ENCODE measurements around the gene PAPOLB. TPM values are rescaled to one million over a fixed set of nuclear protein-coding genes. Genes with fewer than 3 reads are reported as not detected.
A peak's percentile ranks its signal among the peaks of the same experiment; 100 is the strongest.

Gene PAPOLB
- total and polyA plus RNA-seq, 7 donors, result 0.01 to 0.11 TPM; not detected in 5

DNA sequence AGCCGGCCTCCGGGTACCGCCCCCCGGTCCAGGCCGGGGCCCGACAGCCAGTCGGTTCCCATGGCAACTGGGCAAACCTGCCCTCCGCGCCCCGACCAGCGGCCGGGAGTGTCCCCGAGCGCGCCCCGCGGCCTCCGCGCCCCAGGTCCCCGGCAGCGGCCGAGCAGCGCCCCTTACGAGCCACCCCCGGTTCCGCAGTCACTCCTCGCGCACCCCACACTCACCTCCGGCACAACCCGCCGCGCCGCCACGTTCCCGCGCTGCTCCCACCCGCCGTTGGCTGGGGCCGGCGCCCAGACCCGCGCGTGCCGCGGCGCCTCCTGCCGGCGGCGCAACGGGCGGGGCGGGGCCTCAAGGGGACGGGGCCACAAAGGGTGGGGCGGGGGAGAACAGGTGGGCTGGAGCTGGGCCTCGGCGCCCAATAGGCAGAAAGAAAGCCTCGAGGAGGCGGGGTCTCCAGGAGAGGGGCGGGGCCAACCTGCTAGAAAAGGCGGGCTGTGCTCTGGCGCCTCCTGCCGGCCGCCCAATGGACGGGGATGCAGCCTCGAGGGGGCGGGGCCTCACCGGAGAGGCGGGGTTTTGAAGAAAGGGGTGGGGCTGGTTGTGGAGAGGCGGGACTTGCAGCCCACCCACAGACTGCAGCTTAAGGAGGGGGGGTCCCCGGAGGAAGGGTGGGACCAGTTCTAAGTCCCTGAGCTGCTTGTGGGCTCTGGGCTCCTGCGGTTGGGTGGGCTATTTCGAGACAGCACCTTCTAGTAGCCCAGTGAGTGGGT is 21.7 kb upstream of the PAPOLB start, which contains the start of gene RADIL:
Gene RADIL (minus strand): TSS at position 345 of the 773 bp plus-strand sequence. CDS start 5,577 bp downstream, outside the sequence.
- TF ChIP-seq, protein P1, sequence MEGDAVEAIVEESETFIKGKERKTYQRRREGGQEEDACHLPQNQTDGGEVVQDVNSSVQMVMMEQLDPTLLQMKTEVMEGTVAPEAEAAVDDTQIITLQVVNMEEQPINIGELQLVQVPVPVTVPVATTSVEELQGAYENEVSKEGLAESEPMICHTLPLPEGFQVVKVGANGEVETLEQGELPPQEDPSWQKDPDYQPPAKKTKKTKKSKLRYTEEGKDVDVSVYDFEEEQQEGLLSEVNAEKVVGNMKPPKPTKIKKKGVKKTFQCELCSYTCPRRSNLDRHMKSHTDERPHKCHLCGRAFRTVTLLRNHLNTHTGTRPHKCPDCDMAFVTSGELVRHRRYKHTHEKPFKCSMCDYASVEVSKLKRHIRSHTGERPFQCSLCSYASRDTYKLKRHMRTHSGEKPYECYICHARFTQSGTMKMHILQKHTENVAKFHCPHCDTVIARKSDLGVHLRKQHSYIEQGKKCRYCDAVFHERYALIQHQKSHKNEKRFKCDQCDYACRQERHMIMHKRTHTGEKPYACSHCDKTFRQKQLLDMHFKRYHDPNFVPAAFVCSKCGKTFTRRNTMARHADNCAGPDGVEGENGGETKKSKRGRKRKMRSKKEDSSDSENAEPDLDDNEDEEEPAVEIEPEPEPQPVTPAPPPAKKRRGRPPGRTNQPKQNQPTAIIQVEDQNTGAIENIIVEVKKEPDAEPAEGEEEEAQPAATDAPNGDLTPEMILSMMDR (IDR thresholded peaks at IDR 0.05), result peak; percentile 67
- ATAC-seq, result peak; percentile 91 to 94 (median 91)
- Histone ChIP-seq H3K27ac (peak within 1 kb of the TSS; percentile 68), H3K4me1 (peaks cover 8% of the 10 kb centered on the region), H3K4me3 (peak within 1 kb of the TSS; percentile 67), H3K9me3 (no peaks in the 10 kb centered on the region), H3K27me3 (ENCODE audit: insufficient read depth in 3 of 3, low read length in 2 of 3) (peaks cover 0 to 33% (median 0%) of the 10 kb centered on the region in 3 donors), H3K36me3 (ENCODE audit: insufficient read depth in 1 of 2, low read depth in 1 of 2) (no peaks in the 10 kb centered on the region)
- 3 to 7% (median 5%) methylated on average over 32 to 72 of the region's 72 CpGs for WGBS, 3 donors
- intact Hi-C loops (cut with DNase I), result loop anchor here in 1 of 2 donors (5.0 kb wide), 1 partner anchor 91 kb away; no protein-coding TSS in a partner anchor
- peak; percentile 93 to 96 for DNase-seq

DNA sequence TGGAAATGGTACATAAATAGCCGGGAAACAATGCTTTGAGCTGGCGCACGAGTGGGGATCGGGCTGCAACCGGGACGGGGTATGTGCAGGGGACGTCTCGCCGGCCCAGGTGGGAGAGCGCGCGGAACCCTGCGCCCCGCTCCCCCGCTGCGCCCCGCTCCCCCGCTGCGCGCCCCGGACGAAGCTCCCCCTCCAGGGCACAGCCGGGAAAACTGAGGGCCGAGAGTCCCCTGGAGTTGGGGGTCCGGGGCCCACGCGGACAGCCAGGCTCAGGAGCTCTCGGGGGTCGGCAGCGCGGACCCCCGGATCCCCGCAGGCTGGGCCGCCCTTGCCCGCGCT is 21.2 kb upstream of the PAPOLB start:
- TF ChIP-seq, protein P1 (IDR thresholded peaks at IDR 0.05), result no peak
- DNase-seq (peak in 1 of 2 donors; percentile 48), ATAC-seq (no peak)
- Histone ChIP-seq H3K9me3 (no peaks in the 10 kb centered on the region), H3K27ac (peak overlapping the region; percentile 68), H3K27me3 (ENCODE audit: insufficient read depth in 3 of 3, low read length in 2 of 3) (peaks cover 0 to 33% (median 0%) of the 10 kb centered on the region in 3 donors), H3K4me1 (peaks cover 8% of the 10 kb centered on the region), H3K36me3 (ENCODE audit: insufficient read depth in 1 of 2, low read depth in 1 of 2) (no peaks in the 10 kb centered on the region), H3K4me3 (peak overlapping the region; percentile 67)
- 0 to 1% (median 1%) methylated on average over 20 to 36 of the region's 36 CpGs for WGBS, 3 donors
- intact Hi-C loops (cut with DNase I), result loop anchor here in 1 of 2 donors (5.0 kb wide), 1 partner anchor 91 kb away; no protein-coding TSS in a partner anchor

DNA sequence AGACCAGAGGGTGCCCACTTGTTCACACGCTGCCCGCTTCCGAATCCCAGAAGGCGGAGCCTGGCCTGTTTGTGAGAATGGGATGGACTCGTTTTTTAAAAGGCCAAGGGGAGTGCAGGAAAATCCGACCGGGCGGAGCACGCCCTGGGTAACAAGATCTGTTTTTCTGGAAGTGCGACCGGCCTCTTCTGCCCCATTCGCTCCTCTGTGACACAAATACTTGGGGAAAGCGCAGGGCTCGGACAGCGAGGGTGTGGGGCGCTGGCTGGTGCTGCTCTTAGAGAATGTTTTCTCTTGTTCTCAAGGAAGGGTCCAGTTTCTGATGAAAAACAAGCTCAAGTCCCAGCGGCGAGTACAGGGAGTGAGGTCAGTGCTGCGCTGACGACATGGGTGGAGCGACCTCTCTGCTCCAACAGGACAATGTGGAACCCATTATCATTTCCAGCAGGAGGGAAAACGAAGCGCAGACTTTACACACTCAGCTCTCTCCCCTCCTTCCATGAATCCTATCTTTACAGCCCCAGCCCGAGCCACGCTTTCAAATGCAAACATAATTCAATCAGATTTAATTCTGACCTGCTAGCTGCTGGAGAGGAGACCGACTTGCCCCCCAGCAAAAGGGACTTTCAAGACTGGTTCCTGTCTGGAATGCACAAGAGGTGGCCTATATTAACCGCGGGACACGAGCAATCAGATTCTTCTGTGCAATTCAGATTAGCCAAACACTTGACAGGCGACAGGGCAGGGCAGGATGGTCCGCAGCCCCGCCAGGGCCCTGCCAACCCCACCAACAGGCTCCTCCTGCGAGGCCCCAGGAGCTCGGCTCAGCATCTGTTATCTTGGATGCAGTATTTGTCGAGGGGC is 20.6 kb upstream of the PAPOLB start:
- intact Hi-C loops (cut with DNase I), result loop anchor here in 1 of 2 donors (5.0 kb wide), 1 partner anchor 90 kb away; no protein-coding TSS in a partner anchor
- WGBS, 3 donors, result 2 to 5% (median 3%) methylated on average over 35 of the region's 35 CpGs

DNA sequence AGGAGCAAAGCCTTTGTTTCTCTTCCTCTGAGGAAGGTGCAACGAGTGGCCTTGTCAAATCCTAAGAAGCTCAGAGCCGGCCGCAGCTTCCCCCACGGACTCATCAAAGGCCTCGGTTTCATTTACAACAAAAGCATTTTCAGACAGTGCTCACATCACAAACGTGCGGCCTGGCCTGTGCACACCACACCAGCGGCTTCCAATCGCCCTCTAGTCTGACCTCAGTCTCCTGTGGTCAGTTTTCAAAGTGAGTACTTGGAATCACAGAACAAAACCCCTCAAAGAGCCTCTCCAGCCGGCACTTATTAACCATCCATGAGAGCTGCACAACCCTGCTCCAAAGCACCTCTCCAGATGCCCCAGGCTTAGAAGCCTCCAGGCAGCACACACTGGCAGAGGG is 18.4 kb upstream of the PAPOLB start:
- H3K27ac ChIP-seq, result peak overlapping the region; percentile 4
- H3K9me3 ChIP-seq, result no peaks in the 10 kb centered on the region
- no peak for ATAC-seq
- intact Hi-C loops (cut with DNase I), result loop anchor here in 1 of 2 donors (5.0 kb wide), 1 partner anchor 88 kb away; no protein-coding TSS in a partner anchor
- 62 to 67% (median 63%) methylated on average over 10 of the region's 10 CpGs for WGBS, 3 donors
- peak overlapping the region; percentile 45 for H3K4me3 ChIP-seq
- H3K4me1 ChIP-seq, result peaks cover 8% of the 10 kb centered on the region
- TF ChIP-seq, protein P1 (IDR thresholded peaks at IDR 0.05), result no peak
- H3K36me3 ChIP-seq (ENCODE audit: insufficient read depth in 1 of 2, low read depth in 1 of 2), result no peaks in the 10 kb centered on the region
- H3K27me3 ChIP-seq (ENCODE audit: insufficient read depth in 3 of 3, low read length in 2 of 3), result peaks cover 0 to 33% (median 0%) of the 10 kb centered on the region in 3 donors
- no peak for DNase-seq

More for the DNA sequence above, 20.6 kb upstream of the PAPOLB start:
- DNase-seq (peak; percentile 67 to 82), ATAC-seq (peak; percentile 36 to 61 (median 46))
- Histone ChIP-seq H3K9me3 (no peaks in the 10 kb centered on the region), H3K27me3 (ENCODE audit: insufficient read depth in 3 of 3, low read length in 2 of 3) (peaks cover 0 to 33% (median 0%) of the 10 kb centered on the region in 3 donors), H3K27ac (peak overlapping the region; percentile 68), H3K36me3 (ENCODE audit: insufficient read depth in 1 of 2, low read depth in 1 of 2) (no peaks in the 10 kb centered on the region), H3K4me1 (peaks cover 8% of the 10 kb centered on the region), H3K4me3 (peak overlapping the region; percentile 67)
- TF ChIP-seq, protein P1 (IDR thresholded peaks at IDR 0.05), result no peak
